ENCODE measurements around the gene UBE2N. TPM values are rescaled to one million over a fixed set of nuclear protein-coding genes. Genes with fewer than 3 reads are reported as not detected.

The UBE2N gene
- total and polyA plus RNA-seq, 2 donors (not counting 3 experiments of a cell fraction or from before 2014, with no cell fraction given) = 59.2 to 125 TPM

- peak; percentile 38 for DNase-seq (ENCODE audit: low read depth, low spot score)
- H3K79me2 ChIP-seq (ENCODE audit: control insufficient read depth, insufficient read depth, low read length) = peaks cover 63% of the 10 kb centered on the region
- peaks cover 4 to 7% of the 10 kb centered on the region in 2 experiments for H3K36me3 ChIP-seq (ENCODE audit: control insufficient read depth in 2 of 2, extremely low read depth in 1 of 2, insufficient read depth in 2 of 2, low read length in 2 of 2)
- CTCF ChIA-PET = interaction anchor here (3.8 to 6.8 kb wide), 2 partner anchors 40 to 392 kb away, joined by 18 to 87 read pairs; no protein-coding TSS in a partner anchor
- peak overlapping the region; percentile 91 for H3K4me2 ChIP-seq (ENCODE audit: insufficient read depth, low read length)
- intact Hi-C loops (cut with micrococcal nuclease) (loop anchor here (5.0 to 10.0 kb wide), 3 partner anchors 155 to 377 kb away; no protein-coding TSS in a partner anchor), dilution Hi-C loops (cut with MboI; ENCODE audit: extremely low pct_ligation_motif_present, low sequenced_read_pairs) (loop anchor here (25.0 kb wide), 1 partner anchor 367 kb away; no protein-coding TSS in a partner anchor)
- H3K27me3 ChIP-seq (ENCODE audit: control insufficient read depth in 2 of 2, insufficient read depth in 2 of 2, low read length in 2 of 2) = no peaks in the 10 kb centered on the region
- POLR2A ChIA-PET = no interaction called here
- peak overlapping the region; percentile 96 for H3K9ac ChIP-seq (replicated peaks; ENCODE audit: extremely low read depth, insufficient read depth, low read length)
- peak overlapping the region; percentile 79 for H3K27ac ChIP-seq (ENCODE audit: insufficient read depth, low read depth, low read length)
- no peak overlapping the region for H2AFZ ChIP-seq (ENCODE audit: low read depth, low read length)
- H3K4me3 ChIP-seq (replicated peaks in 1 of 3; ENCODE audit: insufficient read depth in 1 of 3, low read depth in 1 of 3, low read length in 3 of 3) = peak overlapping the region; percentile 71 to 99 (median 95)
- FAIRE-seq = no peak
- peaks cover 6% of the 10 kb centered on the region for H4K20me1 ChIP-seq (replicated peaks; ENCODE audit: control insufficient read depth, extremely low read depth, insufficient read depth, low read length)
- peaks cover 31% of the 10 kb centered on the region for H3K4me1 ChIP-seq (ENCODE audit: control insufficient read depth, extremely low read depth, insufficient read depth, low read length)
- no TSS peak for BruUV-seq (replicated peaks)
- no peaks in the 10 kb centered on the region for H3K9me3 ChIP-seq (replicated peaks; ENCODE audit: control insufficient read depth, insufficient read depth, low read length)
- H3K9me1 ChIP-seq (replicated peaks; ENCODE audit: control insufficient read depth, extremely low read depth, insufficient read depth, low read length) = no peaks in the 10 kb centered on the region
- TF ChIP-seq MYC (IDR thresholded peaks at IDR 0.05; ENCODE audit: low read depth, low read length) = no peak
- TF ChIP-seq POLR2AphosphoS5 (IDR thresholded peaks at IDR 0.05; ENCODE audit: insufficient read depth, low read depth, low read length) = no peak
- no peak for TF ChIP-seq MAX (IDR thresholded peaks at IDR 0.05; ENCODE audit: insufficient read depth, insufficient read length)
- no peak for TF ChIP-seq GATA2 (IDR thresholded peaks at IDR 0.05; ENCODE audit: insufficient read depth, insufficient read length, low read depth, low read length)
- TF ChIP-seq JUN (IDR thresholded peaks at IDR 0.05; ENCODE audit: borderline replicate concordance, insufficient read depth, insufficient read length, low read depth) = no peak
- TF ChIP-seq, protein P1, sequence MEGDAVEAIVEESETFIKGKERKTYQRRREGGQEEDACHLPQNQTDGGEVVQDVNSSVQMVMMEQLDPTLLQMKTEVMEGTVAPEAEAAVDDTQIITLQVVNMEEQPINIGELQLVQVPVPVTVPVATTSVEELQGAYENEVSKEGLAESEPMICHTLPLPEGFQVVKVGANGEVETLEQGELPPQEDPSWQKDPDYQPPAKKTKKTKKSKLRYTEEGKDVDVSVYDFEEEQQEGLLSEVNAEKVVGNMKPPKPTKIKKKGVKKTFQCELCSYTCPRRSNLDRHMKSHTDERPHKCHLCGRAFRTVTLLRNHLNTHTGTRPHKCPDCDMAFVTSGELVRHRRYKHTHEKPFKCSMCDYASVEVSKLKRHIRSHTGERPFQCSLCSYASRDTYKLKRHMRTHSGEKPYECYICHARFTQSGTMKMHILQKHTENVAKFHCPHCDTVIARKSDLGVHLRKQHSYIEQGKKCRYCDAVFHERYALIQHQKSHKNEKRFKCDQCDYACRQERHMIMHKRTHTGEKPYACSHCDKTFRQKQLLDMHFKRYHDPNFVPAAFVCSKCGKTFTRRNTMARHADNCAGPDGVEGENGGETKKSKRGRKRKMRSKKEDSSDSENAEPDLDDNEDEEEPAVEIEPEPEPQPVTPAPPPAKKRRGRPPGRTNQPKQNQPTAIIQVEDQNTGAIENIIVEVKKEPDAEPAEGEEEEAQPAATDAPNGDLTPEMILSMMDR (IDR thresholded peaks at IDR 0.05; ENCODE audit: extremely low read depth in 1 of 2, insufficient read depth in 1 of 2, low read depth in 1 of 2, low read length in 2 of 2) = no peak
- no peak for TF ChIP-seq FOS (IDR thresholded peaks at IDR 0.05; ENCODE audit: borderline replicate concordance, insufficient read depth, low read length)
- TF ChIP-seq POLR2A (IDR thresholded peaks at IDR 0.05; ENCODE audit: low read depth, low read length) = no peak
- no peak for TF ChIP-seq EZH2 (IDR thresholded peaks at IDR 0.05; ENCODE audit: borderline replicate concordance, low read depth, low read length, severe bottlenecking)
These were observed 62.3 kb downstream of the UBE2N start for GRCh38 chr12:93379326-93379980.

Measured in endothelial cell of umbilical vein (primary cell).